Measurements from ENCODE around the gene DSCAML1. TPM values are rescaled to one million over a fixed set of nuclear protein-coding genes. Genes with fewer than 3 reads are reported as not detected.
"Not testable (repeated sequence)": the region's sequence is repeated elsewhere in the genome, so short reads cannot be mapped to it uniquely, and the experiment has no call there.

The DSCAML1 gene
- total RNA-seq, 2 donors from 2014 or later, result 2.5 to 5.0 TPM

DNA sequence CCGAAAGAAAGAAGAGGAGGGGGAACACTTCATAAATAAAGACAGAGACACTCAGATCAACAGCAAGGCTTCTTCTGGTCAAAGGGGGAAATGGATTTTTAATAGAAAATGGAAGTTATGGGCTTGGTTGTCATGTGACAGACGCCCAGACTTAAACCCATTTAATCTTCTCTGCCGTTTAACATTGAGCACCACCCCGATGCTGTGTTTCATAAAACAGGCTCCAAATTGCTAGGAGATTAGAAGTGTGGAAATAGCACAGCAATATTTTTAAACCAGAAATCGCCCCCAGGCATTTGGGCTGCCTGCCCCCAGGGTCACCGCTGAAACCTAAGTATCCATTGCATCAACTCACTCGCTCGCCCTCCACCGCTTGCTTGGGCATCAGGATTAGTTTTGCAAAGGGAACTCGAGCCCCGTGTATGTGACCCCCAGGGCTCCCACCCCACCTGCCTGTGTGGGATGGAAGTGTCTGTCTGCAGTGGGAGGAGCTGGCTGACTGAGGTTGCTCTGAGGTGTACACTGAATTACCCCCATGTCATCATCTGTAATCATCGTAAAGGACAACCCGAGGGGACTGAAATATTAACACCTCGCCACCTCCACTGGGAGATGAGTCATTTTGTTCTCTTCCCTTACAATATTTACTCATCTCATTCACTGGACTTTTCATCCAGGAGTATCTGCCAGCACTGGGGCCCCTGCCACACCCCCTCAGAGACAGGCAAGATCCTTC lies 10.7 kb downstream of the DSCAML1 start:
- Mint-ChIP-seq H3K9me3 (no peaks in the 10 kb centered on the region), H3K36me3 (no peaks in the 10 kb centered on the region), H3K27ac (no peak overlapping the region)
- ATAC-seq, result peak in 1 of 2 donors; percentile 28
- DNase-seq (ENCODE audit: low spot score in 2 of 2), result no peak

DNA sequence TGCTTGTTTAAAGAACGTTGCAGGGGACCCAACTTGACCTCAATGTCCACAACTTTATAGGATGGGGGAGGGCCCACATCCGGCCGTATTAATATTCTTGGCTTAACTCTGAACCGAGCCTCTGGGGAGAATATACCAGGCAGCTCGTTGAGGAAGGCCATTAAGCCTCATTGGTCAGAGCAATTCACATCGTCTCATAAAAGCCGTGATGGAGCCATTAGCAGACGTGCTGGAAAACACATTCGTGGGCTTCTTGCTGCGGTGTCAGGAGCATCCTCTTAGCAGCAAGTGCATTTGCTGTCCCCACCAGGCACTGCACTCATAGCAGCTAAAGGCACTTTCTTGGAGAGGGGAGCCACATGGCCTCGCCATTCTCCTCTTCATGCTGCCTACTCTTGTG lies 14.9 kb downstream of the DSCAML1 start:
- no peak for DNase-seq (ENCODE audit: low spot score in 2 of 2)
- no peak overlapping the region for H3K27ac Mint-ChIP-seq
- H3K36me3 Mint-ChIP-seq, result no peaks in the 10 kb centered on the region
- no peak for ATAC-seq
- H3K9me3 Mint-ChIP-seq, result no peaks in the 10 kb centered on the region

DNA sequence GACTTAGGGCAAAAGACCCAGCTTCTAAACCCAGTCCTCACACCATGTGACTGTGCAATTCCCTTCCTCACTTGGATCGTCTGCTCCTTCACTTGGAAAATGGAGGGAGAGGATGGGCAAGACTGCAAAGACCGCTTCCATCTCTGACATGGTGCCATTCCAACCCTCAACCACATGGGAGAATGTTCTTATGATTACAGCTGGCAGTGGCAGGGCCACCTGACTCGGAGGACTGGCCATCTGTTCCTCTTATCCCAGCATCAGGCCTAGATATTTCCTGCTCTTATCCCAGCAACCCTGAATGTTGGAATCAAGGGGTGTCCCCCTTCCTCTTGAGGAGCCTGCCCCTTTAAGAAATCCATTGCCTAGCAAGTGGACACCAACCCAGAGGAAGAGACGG lies 15.4 kb downstream of the DSCAML1 start:
- Mint-ChIP-seq H3K27ac (peak overlapping the region in 1 of 2 donors; percentile 44), H3K36me3 (no peaks in the 10 kb centered on the region), H3K9me3 (no peaks in the 10 kb centered on the region)
- ATAC-seq, result no peak
- no peak for DNase-seq (ENCODE audit: low spot score in 2 of 2)

DNA sequence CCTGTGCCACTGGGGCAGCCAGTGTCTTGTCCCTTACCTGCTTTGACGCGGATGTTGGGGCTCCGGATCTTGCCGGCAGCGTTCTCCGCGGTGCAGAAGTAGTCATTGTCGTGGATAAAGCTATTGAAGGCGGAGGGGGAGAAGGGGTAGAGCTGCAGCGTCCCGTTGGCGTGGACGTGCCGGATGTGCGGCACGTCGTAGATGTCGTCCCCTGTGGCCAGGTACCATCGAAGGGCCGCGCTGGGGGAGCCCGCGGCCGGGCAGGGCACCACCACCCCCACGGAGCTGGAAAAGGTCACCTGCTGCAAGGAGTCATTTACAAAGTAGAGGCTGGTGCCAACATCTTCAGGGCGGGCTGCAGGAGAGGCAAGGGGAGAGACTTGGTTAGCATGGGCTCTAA lies 16.6 kb downstream of the DSCAML1 start:
- no peak for ATAC-seq
- Mint-ChIP-seq H3K9me3 (no peaks in the 10 kb centered on the region), H3K36me3 (no peaks in the 10 kb centered on the region), H3K27ac (no peak overlapping the region)
- DNase-seq (ENCODE audit: low spot score in 2 of 2), result no peak

DNA sequence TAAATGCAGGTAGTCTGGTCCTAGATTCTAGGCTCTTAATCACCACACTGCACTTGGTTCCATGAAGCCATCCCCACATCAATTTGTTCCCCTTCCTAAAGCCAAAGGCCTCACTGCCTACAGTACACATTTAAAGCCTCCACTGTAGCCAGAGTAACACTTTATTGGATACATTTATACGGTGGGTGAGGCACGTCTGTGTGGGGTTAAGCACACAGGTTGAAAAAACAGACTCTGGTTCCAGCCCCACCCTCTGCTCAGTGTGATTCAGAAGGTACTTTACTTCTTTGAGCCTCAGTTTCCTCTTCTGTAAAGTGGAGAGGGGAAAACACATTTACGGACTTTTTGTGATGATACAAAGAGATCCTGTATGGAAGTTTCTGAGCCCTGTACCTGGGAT lies 22.5 kb downstream of the DSCAML1 start:
- DNase-seq (ENCODE audit: low spot score in 2 of 2) (no peak), ATAC-seq (no peak)
- H3K9me3 Mint-ChIP-seq, result no peaks in the 10 kb centered on the region
- H3K27ac Mint-ChIP-seq, result no peak overlapping the region
- H3K36me3 Mint-ChIP-seq, result no peaks in the 10 kb centered on the region

DNA sequence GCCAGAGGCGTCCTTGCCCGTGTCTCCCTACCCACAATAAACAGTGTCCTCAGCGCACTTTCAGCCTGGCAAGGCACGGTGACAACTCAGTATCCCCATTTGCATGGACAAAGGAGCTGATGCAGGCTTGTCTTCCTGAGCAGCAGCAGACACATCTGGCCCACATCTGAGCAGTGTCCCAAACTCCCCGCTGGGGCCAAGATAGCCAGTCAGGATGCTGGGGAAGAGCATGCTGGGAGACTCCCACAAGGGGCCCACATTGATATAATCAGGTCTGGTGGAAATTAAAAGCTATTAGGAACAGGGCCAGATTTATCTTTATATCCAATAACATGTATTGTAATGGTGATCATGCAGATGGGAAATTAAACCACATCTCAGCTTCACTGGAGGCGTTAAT lies 24.7 kb downstream of the DSCAML1 start:
- DNase-seq (ENCODE audit: low spot score in 2 of 2) (no peak), ATAC-seq (no peak)
- H3K36me3 Mint-ChIP-seq, result no peaks in the 10 kb centered on the region
- H3K27ac Mint-ChIP-seq, result no peak overlapping the region
- no peaks in the 10 kb centered on the region for H3K9me3 Mint-ChIP-seq

DNA sequence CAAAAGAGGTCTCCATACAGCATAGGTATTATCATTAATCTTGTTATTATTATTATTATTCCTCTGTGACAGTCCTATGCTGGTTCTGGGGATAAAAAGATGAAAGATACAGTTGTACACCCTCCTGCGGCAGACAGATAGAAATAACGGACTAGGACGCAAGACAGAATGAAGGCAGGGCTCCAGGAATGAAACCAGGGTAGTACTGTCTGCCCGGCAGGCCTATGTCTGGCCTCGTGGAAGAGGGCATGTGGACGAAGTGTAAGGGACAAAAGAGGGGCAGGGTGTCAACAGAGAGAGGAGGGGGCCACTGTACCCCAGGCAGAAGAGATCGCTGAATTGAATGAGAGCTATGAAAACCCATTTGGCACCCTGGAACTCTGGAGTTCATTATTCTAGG lies 25.2 kb downstream of the DSCAML1 start:
- no peaks in the 10 kb centered on the region for H3K36me3 Mint-ChIP-seq
- no peaks in the 10 kb centered on the region for H3K9me3 Mint-ChIP-seq
- no peak for DNase-seq (ENCODE audit: low spot score in 2 of 2)
- no peak for ATAC-seq
- H3K27ac Mint-ChIP-seq, result no peak overlapping the region

DNA sequence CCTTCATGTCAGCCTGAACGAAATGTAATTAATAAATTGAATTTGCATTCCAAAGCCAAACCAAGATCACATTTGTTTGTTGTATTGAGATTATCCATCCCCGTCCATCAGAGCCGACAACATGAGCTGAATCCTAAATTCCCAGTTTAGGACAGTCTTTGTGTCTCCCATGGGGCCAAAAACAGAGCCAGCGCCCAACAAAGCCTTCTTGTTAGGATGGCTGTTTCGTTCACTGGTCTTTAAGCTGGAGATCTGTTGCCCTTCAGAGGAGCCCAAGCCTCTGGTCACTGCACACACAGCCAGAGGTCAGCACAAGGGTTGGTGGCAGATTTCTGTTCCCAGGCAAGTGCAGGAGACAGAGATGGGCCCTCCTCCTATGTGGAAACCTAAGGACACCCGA lies 25.8 kb downstream of the DSCAML1 start:
- ATAC-seq (no peak), DNase-seq (ENCODE audit: low spot score in 2 of 2) (no peak)
- Mint-ChIP-seq H3K27ac (no peak overlapping the region), H3K9me3 (no peaks in the 10 kb centered on the region), H3K36me3 (no peaks in the 10 kb centered on the region)

DNA sequence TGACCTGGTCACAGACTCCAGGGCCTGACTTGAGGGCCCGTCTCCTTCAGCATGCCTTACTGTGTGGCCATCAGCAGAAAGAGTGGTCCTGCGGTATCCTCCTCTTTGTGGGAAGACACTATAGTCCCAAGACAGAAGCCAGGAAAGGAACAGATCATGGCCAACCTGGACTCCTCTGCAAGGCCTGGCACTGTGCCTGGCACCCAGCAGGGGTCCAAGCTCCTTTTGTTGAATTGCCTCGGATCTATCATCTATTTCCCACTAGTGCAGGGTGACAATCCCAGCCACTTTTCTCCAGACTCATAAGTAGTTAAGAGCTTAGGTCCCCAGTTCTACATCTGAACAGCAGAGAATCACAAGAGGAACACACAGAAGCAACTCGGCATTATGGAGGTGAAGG lies 27.0 kb downstream of the DSCAML1 start:
- H3K9me3 Mint-ChIP-seq, result no peaks in the 10 kb centered on the region
- ATAC-seq, result no peak
- no peaks in the 10 kb centered on the region for H3K36me3 Mint-ChIP-seq
- no peak overlapping the region for H3K27ac Mint-ChIP-seq
- DNase-seq (ENCODE audit: low spot score in 2 of 2), result no peak

DNA sequence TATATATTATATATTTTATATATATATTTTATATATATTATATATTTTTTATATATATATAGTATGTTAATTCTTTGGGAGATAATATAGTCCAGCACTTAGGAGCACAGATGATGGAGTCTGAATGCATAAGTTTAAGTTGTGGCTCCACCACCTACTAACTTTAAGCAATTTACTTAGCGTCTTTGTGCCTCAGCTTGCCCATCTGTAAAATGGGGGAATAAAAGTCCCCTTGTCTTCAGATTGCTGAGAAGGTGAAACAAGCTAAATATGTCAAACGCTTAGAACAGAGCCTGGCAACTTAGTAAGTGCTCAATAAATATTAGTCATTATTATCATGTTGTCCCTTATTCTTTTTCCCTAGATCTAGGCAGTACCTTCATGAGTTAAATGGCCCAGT lies 27.5 kb downstream of the DSCAML1 start:
- H3K36me3 Mint-ChIP-seq, result no peaks in the 10 kb centered on the region
- no peak overlapping the region for H3K27ac Mint-ChIP-seq
- no peaks in the 10 kb centered on the region for H3K9me3 Mint-ChIP-seq
- DNase-seq (ENCODE audit: low spot score in 2 of 2) (no peak), ATAC-seq (no peak)

DNA sequence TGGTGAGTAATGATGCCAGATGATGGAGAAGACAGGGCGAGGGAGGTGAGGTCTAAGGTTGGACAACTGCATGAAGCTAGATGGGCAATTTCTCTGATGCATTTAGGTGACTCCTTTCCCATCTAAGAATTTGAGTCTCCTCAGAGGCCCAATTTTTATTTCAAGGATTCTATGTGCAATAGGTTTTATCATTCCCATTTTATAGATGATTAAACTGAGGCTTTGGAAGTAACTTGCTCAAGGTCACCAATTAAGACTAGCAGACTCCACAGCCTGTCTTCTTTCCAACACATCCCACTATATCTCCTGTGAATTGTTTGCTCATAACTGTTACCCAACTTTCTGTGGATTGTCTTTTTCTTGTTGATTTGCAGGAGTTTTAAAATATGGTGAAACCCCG lies 28.5 kb downstream of the DSCAML1 start:
- no peak overlapping the region for H3K27ac Mint-ChIP-seq
- H3K9me3 Mint-ChIP-seq, result no peaks in the 10 kb centered on the region
- DNase-seq (ENCODE audit: low spot score in 2 of 2) (no peak), ATAC-seq (no peak)
- no peaks in the 10 kb centered on the region for H3K36me3 Mint-ChIP-seq

DNA sequence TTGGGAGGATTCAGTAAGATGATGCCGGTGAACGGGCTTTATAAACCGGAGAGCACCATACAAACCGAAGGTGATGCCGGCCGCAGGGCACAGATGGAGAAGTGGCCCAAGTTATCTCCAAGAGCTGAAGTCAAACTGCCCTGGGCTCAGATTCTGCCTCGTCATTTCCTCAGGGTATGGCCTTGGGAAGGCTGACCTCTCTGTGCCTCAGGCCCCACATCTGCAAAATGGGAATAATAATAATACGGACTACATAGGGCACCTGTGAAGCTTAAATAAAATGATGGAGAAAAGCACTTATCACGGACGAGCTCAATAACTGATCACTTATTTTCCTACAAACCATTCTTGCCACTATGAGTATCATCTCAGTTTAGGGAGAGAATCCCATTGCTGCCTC lies 29.9 kb downstream of the DSCAML1 start:
- Mint-ChIP-seq H3K9me3 (no peaks in the 10 kb centered on the region), H3K36me3 (no peaks in the 10 kb centered on the region), H3K27ac (no peak overlapping the region)
- ATAC-seq (no peak), DNase-seq (ENCODE audit: low spot score in 2 of 2) (no peak)

DNA sequence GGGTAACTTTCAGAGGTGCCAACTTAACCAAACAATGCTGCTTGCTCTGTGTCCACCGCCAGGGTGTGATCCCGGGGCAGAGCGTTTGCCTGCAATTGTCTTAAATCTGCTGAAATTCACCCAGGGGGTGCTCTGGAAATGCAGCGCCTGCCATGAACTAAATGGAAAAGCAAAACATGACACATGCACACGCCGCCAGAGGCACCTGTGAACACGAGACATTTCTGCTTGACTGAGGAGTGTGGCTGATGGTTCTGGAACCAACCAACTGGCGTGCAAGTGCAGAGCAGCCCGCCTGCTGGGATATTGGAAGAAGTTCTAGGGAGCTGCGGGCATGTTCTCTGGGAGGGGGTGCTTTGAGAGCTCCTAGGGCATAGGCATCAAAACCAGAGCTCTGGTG lies 30.4 kb downstream of the DSCAML1 start:
- Mint-ChIP-seq H3K9me3 (no peaks in the 10 kb centered on the region), H3K36me3 (no peaks in the 10 kb centered on the region), H3K27ac (no peak overlapping the region)
- DNase-seq (ENCODE audit: low spot score in 2 of 2) (no peak), ATAC-seq (no peak)

DNA sequence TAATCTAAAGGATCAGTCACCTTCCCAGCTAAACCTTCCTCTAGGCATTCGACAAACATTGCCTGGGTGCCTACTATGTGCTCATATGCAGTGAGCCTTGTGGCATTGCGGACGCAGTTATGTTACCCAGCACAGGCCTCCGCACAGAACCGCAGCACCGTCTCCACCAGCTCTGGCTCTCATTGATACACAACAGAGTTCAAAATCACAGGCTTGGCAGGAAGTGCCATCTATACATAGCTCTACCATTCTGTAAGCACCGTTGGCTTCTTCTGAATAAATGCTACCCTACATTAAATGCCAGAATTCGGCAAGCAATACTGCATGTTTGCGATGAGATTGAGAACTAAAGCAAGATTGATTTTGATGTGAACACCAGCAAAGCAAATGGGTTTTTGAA lies 31.0 kb downstream of the DSCAML1 start:
- no peaks in the 10 kb centered on the region for H3K36me3 Mint-ChIP-seq
- DNase-seq (ENCODE audit: low spot score in 2 of 2) (no peak), ATAC-seq (no peak)
- H3K27ac Mint-ChIP-seq, result peak overlapping the region in 1 of 2 donors; percentile 50
- no peaks in the 10 kb centered on the region for H3K9me3 Mint-ChIP-seq

DNA sequence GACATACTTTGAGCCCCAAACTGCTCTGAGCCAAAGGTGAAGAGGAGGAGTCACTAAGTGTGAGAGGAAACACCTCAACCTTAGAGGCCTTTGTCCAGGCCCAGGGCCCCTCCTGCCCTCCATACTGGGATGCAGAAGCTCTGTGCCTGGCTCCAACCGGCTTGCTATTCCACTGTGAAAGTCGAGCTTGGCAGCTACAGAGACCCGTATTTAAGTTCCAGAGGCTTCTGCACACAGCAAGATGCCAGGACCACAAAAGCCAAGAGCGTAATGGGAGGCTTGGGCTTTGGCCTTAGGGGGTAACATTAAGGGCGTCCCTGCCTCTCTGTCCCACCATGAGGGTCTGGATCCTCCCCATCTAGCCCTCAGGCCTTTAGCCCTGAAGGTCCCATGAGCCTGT lies 31.9 kb downstream of the DSCAML1 start:
- H3K27ac Mint-ChIP-seq, result no peak overlapping the region
- ATAC-seq (no peak), DNase-seq (ENCODE audit: low spot score in 2 of 2) (no peak)
- H3K36me3 Mint-ChIP-seq, result no peaks in the 10 kb centered on the region
- no peaks in the 10 kb centered on the region for H3K9me3 Mint-ChIP-seq

DNA sequence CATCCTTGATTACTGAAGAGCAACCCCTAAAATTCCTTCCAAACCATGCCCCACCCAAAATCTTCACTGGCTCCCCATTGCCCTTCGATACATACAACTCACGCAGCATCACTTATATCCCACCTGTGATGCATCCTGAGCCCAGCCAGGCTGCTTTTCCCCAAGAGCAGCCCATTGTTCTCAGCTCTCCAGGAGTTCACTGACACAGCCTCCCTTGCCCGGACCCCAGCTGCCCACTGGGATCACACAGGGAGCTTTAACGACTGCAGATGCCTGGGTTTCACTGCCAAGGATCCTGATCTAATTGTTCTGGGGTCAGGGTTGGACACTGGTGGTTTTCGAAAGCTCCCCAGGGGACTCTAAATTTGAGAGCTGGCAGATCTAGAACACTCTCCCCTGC lies 33.6 kb downstream of the DSCAML1 start:
- DNase-seq (ENCODE audit: low spot score in 2 of 2); H3K27ac Mint-ChIP-seq; ATAC-seq; H3K9me3 Mint-ChIP-seq; H3K36me3 Mint-ChIP-seq: not testable (repeated sequence)

DNA sequence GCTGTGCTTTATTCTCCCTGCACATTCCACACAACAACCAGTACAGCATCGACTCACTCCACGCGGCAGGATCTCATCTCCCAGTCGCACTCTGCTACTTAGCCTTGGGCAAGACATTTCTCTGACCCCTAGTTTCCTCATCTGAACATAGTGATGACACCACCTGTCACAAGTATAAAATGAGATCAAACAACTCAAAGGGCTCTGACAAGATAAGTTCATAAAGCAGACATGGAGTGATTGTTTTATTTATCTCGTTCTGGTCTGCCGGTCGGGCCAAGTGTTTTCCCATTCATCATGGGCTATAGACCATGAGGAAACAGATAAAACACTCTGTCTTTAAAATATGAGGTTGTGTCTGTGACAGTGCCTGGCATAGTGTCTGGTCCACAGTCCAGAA lies 35.0 kb downstream of the DSCAML1 start:
- Mint-ChIP-seq H3K9me3 (no peaks in the 10 kb centered on the region), H3K27ac (no peak overlapping the region), H3K36me3 (no peaks in the 10 kb centered on the region)
- DNase-seq (ENCODE audit: low spot score in 2 of 2), result no peak
- no peak for ATAC-seq

DNA sequence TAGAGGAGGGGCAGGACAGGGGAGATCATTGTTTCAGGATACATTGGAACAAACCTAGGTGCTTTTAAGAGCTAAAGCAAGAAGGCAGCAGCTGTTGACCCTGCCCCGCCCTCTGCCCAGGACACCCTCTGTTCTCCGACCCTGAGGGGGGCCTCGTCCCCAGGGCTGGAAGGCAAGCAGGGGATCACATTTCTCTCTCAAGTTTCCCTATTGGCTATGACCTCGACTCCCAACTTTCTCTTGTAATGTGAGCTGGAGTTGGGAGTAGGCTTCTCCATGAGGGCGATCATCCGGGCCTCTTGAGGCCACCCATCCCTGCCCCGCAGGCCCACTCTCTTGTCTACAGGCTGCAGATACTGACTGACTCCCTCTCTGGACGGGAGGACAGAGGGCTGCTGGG lies 37.7 kb downstream of the DSCAML1 start:
- H3K27ac Mint-ChIP-seq, result no peak overlapping the region
- ATAC-seq (no peak), DNase-seq (ENCODE audit: low spot score in 2 of 2) (no peak)
- no peaks in the 10 kb centered on the region for H3K36me3 Mint-ChIP-seq
- H3K9me3 Mint-ChIP-seq, result no peaks in the 10 kb centered on the region

DNA sequence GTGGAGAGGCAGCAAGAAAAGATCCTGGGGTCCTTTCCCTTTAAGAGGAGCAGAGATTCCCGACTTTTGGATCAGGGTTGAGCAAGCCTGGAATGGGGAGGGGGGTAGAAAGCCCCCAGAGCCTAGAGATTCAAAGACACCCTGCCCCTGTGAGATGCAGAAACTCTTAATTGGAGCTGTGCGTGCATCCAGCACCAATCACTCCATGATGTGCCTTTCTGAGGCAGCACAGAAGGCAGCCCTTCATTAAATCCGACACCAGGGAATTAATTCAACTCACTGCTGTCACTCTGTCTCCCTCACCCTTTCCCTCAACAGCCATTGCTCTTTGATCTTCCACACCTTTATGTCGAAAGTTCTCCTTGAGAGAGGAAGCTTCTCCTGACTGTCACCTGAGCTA lies 43.0 kb downstream of the DSCAML1 start:
- Mint-ChIP-seq H3K27ac (peak overlapping the region in 1 of 2 donors; percentile 61), H3K9me3 (no peaks in the 10 kb centered on the region), H3K36me3 (no peaks in the 10 kb centered on the region)
- no peak for DNase-seq (ENCODE audit: low spot score in 2 of 2)
- no peak for ATAC-seq

Measured in activated naive CD4-positive, alpha-beta T cell treated with anti-CD3 and anti-CD28 coated beads, Interleukin-2, amount 50 U/mL, for 72 hours (primary cell).